OCI-LY1 (cell line): Measurements from ENCODE around the gene AGAP1.

Source experiments
- H2AFZ ChIP-seq: fragments of 200-600 bp; sonication (generic), shearing (Covaris generic); 2 replicates; pipeline ENCODE4 v1.6.0; 2014; ENCODE audit warnings: antibody characterized with exemption, mild to moderate bottlenecking, low read length
- H3F3A ChIP-seq: fragments of 200-600 bp; sonication (generic), shearing (Covaris generic); 2 replicates; pipeline ENCODE4 v1.6.0; 2014; ENCODE audit warnings: mild to moderate bottlenecking, antibody characterized with exemption, low read length, moderate library complexity; ENCODE audit not compliant: insufficient read depth
- H3K27ac ChIP-seq: fragments of 200-600 bp; sonication (generic); 2 replicates; pipeline ENCODE4 v1.5.1; 2014; ENCODE audit warnings: low read length, mixed run types, mild to moderate bottlenecking, low read depth; ENCODE audit not compliant: poor library complexity, severe bottlenecking
- H3K27me3 ChIP-seq: fragments of 200-600 bp; sonication (generic); 2 replicates; pipeline ENCODE4 v1.6.0; 2014; ENCODE audit warnings: antibody characterized with exemption, mild to moderate bottlenecking, low read length, moderate library complexity; ENCODE audit not compliant: insufficient read depth
- H3K36me3 ChIP-seq: fragments of 200-600 bp; sonication (generic); 2 replicates; pipeline ENCODE4 v1.6.1; 2014; ENCODE audit warnings: mild to moderate bottlenecking, antibody characterized with exemption, low read length, moderate library complexity, mixed read lengths; ENCODE audit not compliant: insufficient read depth
- H3K4me1 ChIP-seq: fragments of 200-600 bp; sonication (generic); 2 replicates; pipeline ENCODE4 v1.5.1; 2014; ENCODE audit warnings: mild to moderate bottlenecking, low read length, moderate library complexity; ENCODE audit not compliant: insufficient read depth, severe bottlenecking
- H3K4me2 ChIP-seq: fragments of 200-600 bp; sonication (generic), shearing (Covaris generic); 2 replicates; pipeline ENCODE4 v1.6.1; 2014; ENCODE audit warnings: low read length
- H3K4me3 ChIP-seq: fragments of 200-600 bp; sonication (generic); 2 replicates; pipeline ENCODE4 v1.5.1; 2014; ENCODE audit warnings: low read length, low read depth, mild to moderate bottlenecking, mixed read lengths; ENCODE audit not compliant: poor library complexity, severe bottlenecking
- H3K79me2 ChIP-seq: fragments of 200-600 bp; shearing (Covaris generic); 2 replicates; pipeline ENCODE4 v1.6.1; 2016; ENCODE audit warnings: mixed run types, low read length, mixed read lengths; ENCODE audit not compliant: insufficient read depth
- H3K9ac ChIP-seq: fragments of 200-600 bp; sonication (generic), shearing (Covaris generic); 2 replicates; pipeline ENCODE4 v1.6.1; 2014; ENCODE audit warnings: mild to moderate bottlenecking, low read length, mixed read lengths
- H3K9me2 ChIP-seq: fragments of 200-600 bp; sonication (generic), shearing (Covaris generic); 2 replicates; pipeline ENCODE4 v1.6.1; 2014; ENCODE audit warnings: low read depth, mild to moderate bottlenecking, low read length, mixed read lengths
- H3K9me3 ChIP-seq: fragments of 200-600 bp; shearing (Covaris generic); 2 replicates; pipeline ENCODE4 v1.6.1; 2014; ENCODE audit warnings: low read length, mixed read lengths
- H4K20me1 ChIP-seq: fragments of 200-600 bp; sonication (generic), shearing (Covaris generic); 2 replicates; pipeline ENCODE4 v1.6.0; 2016; ENCODE audit warnings: mild to moderate bottlenecking, low read length; ENCODE audit not compliant: insufficient read depth
- CTCF ChIP-seq: fragments of 200-600 bp; sonication (generic), shearing (Covaris generic); IDR thresholded peaks from 2 replicates; pipeline ENCODE4 v1.5.1; 2017; ENCODE audit warnings: mild to moderate bottlenecking, antibody characterized with exemption, low read length, moderate library complexity, mixed read lengths
- EZH2 ChIP-seq: fragments of 200-600 bp; sonication (generic), shearing (Covaris generic); IDR thresholded peaks from 2 replicates; pipeline ENCODE4 v1.8.0; 2017; ENCODE audit warnings: borderline replicate concordance, mixed run types, mild to moderate bottlenecking, antibody characterized with exemption, low read length, moderate library complexity, mixed read lengths

The AGAP1 gene

GRCh38 chr2:235670974-235671787 is 177.3 kb downstream of the AGAP1 start:
- TF ChIP-seq EZH2: no peak
- no peak for TF ChIP-seq CTCF
- Histone ChIP-seq H3K9ac (no peak overlapping the region), H3K27ac (no peak overlapping the region)

GRCh38 chr2:235672720-235673119 is 178.9 kb downstream of the AGAP1 start:
- H3K4me3 ChIP-seq: no peak overlapping the region
- H3K9me2 ChIP-seq: no peaks in the 10 kb centered on the region
- no peaks in the 10 kb centered on the region for H3K9me3 ChIP-seq
- no peaks in the 10 kb centered on the region for H3K79me2 ChIP-seq
- no peak overlapping the region for H3K9ac ChIP-seq
- no peaks in the 10 kb centered on the region for H3K36me3 ChIP-seq
- H2AFZ ChIP-seq: no peak overlapping the region
- TF ChIP-seq CTCF: no peak
- TF ChIP-seq EZH2: no peak
- H3K27ac ChIP-seq: no peak overlapping the region
- H3K4me1 ChIP-seq: no peaks in the 10 kb centered on the region
- H3F3A ChIP-seq: no peaks in the 10 kb centered on the region
- no peaks in the 10 kb centered on the region for H4K20me1 ChIP-seq
- no peaks in the 10 kb centered on the region for H3K27me3 ChIP-seq
- no peak overlapping the region for H3K4me2 ChIP-seq

More at GRCh38 chr2:235670974-235671787, 177.3 kb downstream of the AGAP1 start:
- Histone ChIP-seq H3K9me2 (no peaks in the 10 kb centered on the region), H3K79me2 (no peaks in the 10 kb centered on the region), H4K20me1 (no peaks in the 10 kb centered on the region), H3K27me3 (no peaks in the 10 kb centered on the region), H3K4me2 (no peak overlapping the region), H3K4me3 (no peak overlapping the region), H3F3A (no peaks in the 10 kb centered on the region), H3K4me1 (no peaks in the 10 kb centered on the region), H2AFZ (no peak overlapping the region), H3K9me3 (no peaks in the 10 kb centered on the region), H3K36me3 (no peaks in the 10 kb centered on the region)

- no peak for TF ChIP-seq CTCF
- TF ChIP-seq EZH2: no peak
- Histone ChIP-seq H3K4me2 (no peak overlapping the region), H3F3A (no peaks in the 10 kb centered on the region), H3K4me1 (no peaks in the 10 kb centered on the region), H3K27ac (no peak overlapping the region), H3K79me2 (no peaks in the 10 kb centered on the region), H4K20me1 (no peaks in the 10 kb centered on the region), H3K4me3 (no peak overlapping the region), H3K36me3 (no peaks in the 10 kb centered on the region), H3K9me2 (no peaks in the 10 kb centered on the region), H3K9me3 (no peaks in the 10 kb centered on the region), H3K27me3 (no peaks in the 10 kb centered on the region), H3K9ac (no peak overlapping the region), H2AFZ (no peak overlapping the region)
These were observed 180.3 kb downstream of the AGAP1 start for GRCh38 chr2:235674146-235674545.
